ENCODE results near the gene FBXO44. TPM values are rescaled to one million over a fixed set of nuclear protein-coding genes. Genes with fewer than 3 reads are reported as not detected.

FBXO44 gene
- total RNA-seq, 1 experiment from 2014 or later, result 60.9 TPM

DNA sequence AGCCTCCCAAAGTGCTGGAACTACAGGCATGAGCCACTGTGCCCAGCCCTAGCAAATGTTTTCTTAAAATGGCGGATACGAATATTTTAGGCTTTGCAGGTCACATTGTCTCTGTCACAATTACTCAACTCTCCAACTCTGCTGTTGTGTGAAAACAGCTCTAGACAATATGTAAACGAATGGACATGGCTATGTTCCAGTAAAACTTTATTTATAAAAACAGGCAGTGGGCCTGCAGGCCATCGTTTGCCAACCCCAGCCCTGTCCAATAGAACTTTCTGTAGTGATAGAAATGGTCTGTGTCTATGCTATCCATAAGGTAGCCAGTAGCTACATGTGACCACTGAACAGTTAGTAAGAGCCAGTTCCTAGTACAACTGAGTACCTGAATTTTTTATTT, 5.1 kb downstream of the FBXO44 start:
- Histone ChIP-seq H4K20me1 (ENCODE audit: insufficient read depth) (no peaks in the 10 kb centered on the region), H3K79me2 (ENCODE audit: insufficient read depth, low read length) (peaks cover 10% of the 10 kb centered on the region; the same call in 1 of the 2 replicates), H2AFZ (ENCODE audit: low read depth, low read length, poor library complexity, severe bottlenecking) (no peak overlapping the region), H3K27ac (ENCODE audit: low read depth, low read length) (no peak overlapping the region), H3K9ac (ENCODE audit: low read length) (no peak overlapping the region), H3K4me3 (replicated peaks in 1 of 2; ENCODE audit: low read depth in 1 of 2, low read length in 2 of 2) (no peak overlapping the region), H3K4me2 (ENCODE audit: low read length) (no peak overlapping the region), H3K9me2 (ENCODE audit: insufficient read depth) (no peaks in the 10 kb centered on the region), H3K36me3 (ENCODE audit: control insufficient read depth in 1 of 2, insufficient read depth in 2 of 2, low read length in 2 of 2) (peaks cover 19 to 25% of the 10 kb centered on the region in 2 experiments), H3K27me3 (ENCODE audit: insufficient read depth, low read length) (no peaks in the 10 kb centered on the region), H3K9me3 (ENCODE audit: control insufficient read depth in 1 of 2, insufficient read depth in 1 of 2, low read depth in 1 of 2, low read length in 2 of 2) (no peaks in the 10 kb centered on the region), H3K4me1 (ENCODE audit: control insufficient read depth in 1 of 2, insufficient read depth in 2 of 2, low read length in 2 of 2) (peaks cover 14 to 30% of the 10 kb centered on the region in 2 experiments)
- ChIA-PET POLR2A (no interaction called here), CTCF (no interaction called here), RAD21 (ENCODE audit: low non-redundant PET in 1 of 2, low total read pairs in 2 of 2, uncharacterized antibody in 2 of 2, unreplicated experiment in 2 of 2) (no interaction called here)
- no peak for ATAC-seq
- TF ChIP-seq POLR2A (IDR thresholded peaks at IDR 0.05; ENCODE audit: borderline replicate concordance, extremely low read depth, insufficient read depth, insufficient read length) (no peak), SRF (IDR thresholded peaks at IDR 0.05; ENCODE audit: low read depth) (no peak), SIN3A (IDR thresholded peaks at IDR 0.05; ENCODE audit: low read depth) (no peak), FOSL1 (IDR thresholded peaks at IDR 0.05; ENCODE audit: low read depth) (no peak), JUND (IDR thresholded peaks at IDR 0.05) (no peak), ELF1 (IDR thresholded peaks at IDR 0.05; ENCODE audit: borderline replicate concordance, low read depth) (no peak), POLR2AphosphoS5 (IDR thresholded peaks at IDR 0.05; ENCODE audit: low read depth, low read length) (no peak), EGR1 (IDR thresholded peaks at IDR 0.05; ENCODE audit: low read depth) (no peak), EZH2 (IDR thresholded peaks at IDR 0.05) (no peak), RAD21 (IDR thresholded peaks at IDR 0.05; ENCODE audit: low read depth) (no peak), CBX3 (IDR thresholded peaks at IDR 0.05; ENCODE audit: low read depth) (no peak), TCF7L2 (IDR thresholded peaks at IDR 0.05; ENCODE audit: borderline replicate concordance, extremely low read depth, insufficient read depth, insufficient read length) (no peak), SP1 (IDR thresholded peaks at IDR 0.05; ENCODE audit: low read depth) (no peak), ZFX (IDR thresholded peaks at IDR 0.05) (no peak), ZNF274 (IDR thresholded peaks at IDR 0.05; ENCODE audit: low read depth, low read length) (no peak), YY1 (IDR thresholded peaks at IDR 0.05; ENCODE audit: extremely low read depth, insufficient replicate concordance, low read depth, low read length) (no peak)
- TF ChIP-seq, protein P1, sequence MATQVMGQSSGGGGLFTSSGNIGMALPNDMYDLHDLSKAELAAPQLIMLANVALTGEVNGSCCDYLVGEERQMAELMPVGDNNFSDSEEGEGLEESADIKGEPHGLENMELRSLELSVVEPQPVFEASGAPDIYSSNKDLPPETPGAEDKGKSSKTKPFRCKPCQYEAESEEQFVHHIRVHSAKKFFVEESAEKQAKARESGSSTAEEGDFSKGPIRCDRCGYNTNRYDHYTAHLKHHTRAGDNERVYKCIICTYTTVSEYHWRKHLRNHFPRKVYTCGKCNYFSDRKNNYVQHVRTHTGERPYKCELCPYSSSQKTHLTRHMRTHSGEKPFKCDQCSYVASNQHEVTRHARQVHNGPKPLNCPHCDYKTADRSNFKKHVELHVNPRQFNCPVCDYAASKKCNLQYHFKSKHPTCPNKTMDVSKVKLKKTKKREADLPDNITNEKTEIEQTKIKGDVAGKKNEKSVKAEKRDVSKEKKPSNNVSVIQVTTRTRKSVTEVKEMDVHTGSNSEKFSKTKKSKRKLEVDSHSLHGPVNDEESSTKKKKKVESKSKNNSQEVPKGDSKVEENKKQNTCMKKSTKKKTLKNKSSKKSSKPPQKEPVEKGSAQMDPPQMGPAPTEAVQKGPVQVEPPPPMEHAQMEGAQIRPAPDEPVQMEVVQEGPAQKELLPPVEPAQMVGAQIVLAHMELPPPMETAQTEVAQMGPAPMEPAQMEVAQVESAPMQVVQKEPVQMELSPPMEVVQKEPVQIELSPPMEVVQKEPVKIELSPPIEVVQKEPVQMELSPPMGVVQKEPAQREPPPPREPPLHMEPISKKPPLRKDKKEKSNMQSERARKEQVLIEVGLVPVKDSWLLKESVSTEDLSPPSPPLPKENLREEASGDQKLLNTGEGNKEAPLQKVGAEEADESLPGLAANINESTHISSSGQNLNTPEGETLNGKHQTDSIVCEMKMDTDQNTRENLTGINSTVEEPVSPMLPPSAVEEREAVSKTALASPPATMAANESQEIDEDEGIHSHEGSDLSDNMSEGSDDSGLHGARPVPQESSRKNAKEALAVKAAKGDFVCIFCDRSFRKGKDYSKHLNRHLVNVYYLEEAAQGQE (IDR thresholded peaks at IDR 0.05; ENCODE audit: low read depth), result no peak
- TF ChIP-seq, protein P2, sequence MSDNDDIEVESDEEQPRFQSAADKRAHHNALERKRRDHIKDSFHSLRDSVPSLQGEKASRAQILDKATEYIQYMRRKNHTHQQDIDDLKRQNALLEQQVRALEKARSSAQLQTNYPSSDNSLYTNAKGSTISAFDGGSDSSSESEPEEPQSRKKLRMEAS (IDR thresholded peaks at IDR 0.05), result no peak
- TF ChIP-seq, protein P3, sequence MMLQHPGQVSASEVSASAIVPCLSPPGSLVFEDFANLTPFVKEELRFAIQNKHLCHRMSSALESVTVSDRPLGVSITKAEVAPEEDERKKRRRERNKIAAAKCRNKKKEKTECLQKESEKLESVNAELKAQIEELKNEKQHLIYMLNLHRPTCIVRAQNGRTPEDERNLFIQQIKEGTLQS (IDR thresholded peaks at IDR 0.05), result no peak
- no peak for DNase-seq (ENCODE audit: low read depth, low spot score)
- intact Hi-C loops (cut with micrococcal nuclease), result no loop called here
- no TSS peak for BruUV-seq (replicated peaks)
